HFF-Myc (cell line): ENCODE data around the gene RNF26.
A peak's percentile ranks its signal among the peaks of the same experiment; 100 is the strongest.

ENCODE experiments used
- DNase-seq: peaks from one replicate; pipeline ENCODE4 v3.0.0-alpha.2; 2011; ENCODE audit warnings: low read depth; ENCODE audit errors: extremely low read depth
- H3K4me3 ChIP-seq: replicated peaks from 2 replicates; pipeline ENCODE4 v1.5.1; 2011; ENCODE audit warnings: low read depth, mild to moderate bottlenecking, control low read depth, low read length
- CTCF ChIP-seq: IDR thresholded peaks from 2 replicates; pipeline ENCODE4 v1.5.1; 2012; ENCODE audit warnings: mild to moderate bottlenecking, low read depth, low read length, control low read depth; ENCODE audit errors: missing control alignments

The RNF26 gene

GRCh38 chr11:119323532-119324033 is 10.7 kb upstream of the RNF26 start:
- peak; percentile 40 for DNase-seq
- H3K4me3 ChIP-seq: no peak overlapping the region
- TF ChIP-seq CTCF: peak; percentile 80

GRCh38 chr11:119324189-119324588 is 10.1 kb upstream of the RNF26 start:
- DNase-seq: no peak
- H3K4me3 ChIP-seq: no peak overlapping the region
- no peak for TF ChIP-seq CTCF

GRCh38 chr11:119329320-119329719 is 5.0 kb upstream of the RNF26 start:
- no peak overlapping the region for H3K4me3 ChIP-seq
- no peak for TF ChIP-seq CTCF
- DNase-seq: no peak

GRCh38 chr11:119330237-119330636 is 4.1 kb upstream of the RNF26 start:
- no peak for TF ChIP-seq CTCF
- no peak for DNase-seq
- no peak overlapping the region for H3K4me3 ChIP-seq

GRCh38 chr11:119332111-119332765 is 2.1 kb upstream of the RNF26 start:
- TF ChIP-seq CTCF: no peak
- DNase-seq: no peak
- H3K4me3 ChIP-seq: no peak overlapping the region

GRCh38 chr11:119335091-119335654 is 846 bp downstream of the RNF26 start:
- H3K4me3 ChIP-seq: peak overlapping the region; percentile 77
- no peak for DNase-seq
- TF ChIP-seq CTCF: no peak
